GM19035 (cell line): ENCODE data around the gene VTI1A.

Experiments used
- ATAC-seq: cut with Tn5 transposase; IDR thresholded peaks from one replicate; pipeline ENCODE4 v1.9.1; 2021; ENCODE audit not compliant: unreplicated experiment

The VTI1A gene

DNA sequence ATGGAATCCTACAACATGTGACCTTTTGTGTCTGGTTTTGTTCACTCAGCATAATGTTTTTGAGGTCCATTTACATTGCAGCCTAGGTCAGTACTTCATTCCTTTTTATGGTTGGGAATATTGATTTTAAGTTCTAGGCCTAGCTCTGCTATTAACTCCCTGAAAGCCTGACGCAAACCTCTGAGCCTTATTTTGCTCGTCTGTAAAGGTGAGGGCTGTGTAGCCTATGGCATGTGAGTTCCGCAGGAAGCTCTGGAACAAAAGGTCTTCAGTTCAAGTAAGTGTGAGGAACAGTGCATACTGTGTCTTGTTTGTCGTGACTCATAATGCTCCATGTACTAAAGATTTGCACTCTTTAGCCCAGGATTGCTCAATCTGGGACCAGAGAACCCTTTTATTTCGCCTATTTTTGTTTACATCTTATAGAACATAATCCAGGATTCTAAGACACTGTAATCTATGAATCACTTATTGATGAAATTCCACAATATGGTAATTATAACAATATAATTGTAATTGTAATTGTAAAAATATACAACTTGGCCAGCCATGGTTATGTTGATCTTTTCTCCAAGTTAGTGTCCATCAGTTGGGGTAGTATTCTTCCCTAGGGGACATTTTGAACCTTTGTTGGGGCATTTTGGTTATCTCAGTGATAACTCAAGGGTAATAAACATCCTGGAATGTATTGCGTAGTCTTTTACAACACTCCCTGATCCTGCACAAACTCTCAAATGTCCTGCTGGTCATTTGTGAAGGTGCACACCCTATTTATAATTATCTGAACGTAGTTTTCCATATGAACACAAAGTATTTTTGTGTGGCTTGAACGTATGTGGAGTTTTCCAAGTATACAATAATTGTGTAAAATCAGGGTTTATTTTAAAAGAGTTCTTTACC lies 184.7 kb downstream of the VTI1A start:
- ATAC-seq, result no peak

DNA sequence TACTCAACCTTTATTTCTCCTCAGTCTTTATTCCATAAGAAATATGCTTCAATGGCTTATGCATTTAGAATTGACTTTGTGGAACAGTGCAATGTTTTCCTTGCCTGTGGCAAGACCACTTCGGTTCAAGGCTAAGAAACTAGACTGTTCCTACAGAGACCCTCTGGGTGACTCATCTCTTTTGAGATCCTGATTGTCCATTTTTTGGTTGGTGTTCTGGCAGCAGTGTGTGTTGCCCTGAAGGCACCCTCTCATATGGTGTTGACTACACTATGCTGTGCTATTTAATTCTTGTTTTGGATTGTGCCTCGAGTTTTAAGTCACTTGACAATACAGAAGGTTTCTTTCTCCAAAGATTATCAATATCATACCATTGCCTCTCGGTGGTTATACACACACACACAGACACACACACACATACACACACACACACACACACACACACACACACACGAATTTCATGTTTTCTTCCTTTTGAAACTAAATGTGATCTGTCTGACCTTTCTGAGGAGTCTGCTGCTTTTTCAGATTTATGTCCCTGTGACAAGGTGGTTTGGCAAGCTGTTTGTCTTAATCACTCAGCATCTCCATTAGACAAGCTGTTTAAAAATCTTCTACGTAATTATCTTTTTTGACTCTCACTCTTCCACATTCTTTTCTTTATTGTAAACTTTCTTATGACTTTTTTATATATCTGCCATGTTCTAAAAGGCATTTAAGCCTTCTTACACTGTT lies 187.2 kb downstream of the VTI1A start:
- no peak for ATAC-seq

DNA sequence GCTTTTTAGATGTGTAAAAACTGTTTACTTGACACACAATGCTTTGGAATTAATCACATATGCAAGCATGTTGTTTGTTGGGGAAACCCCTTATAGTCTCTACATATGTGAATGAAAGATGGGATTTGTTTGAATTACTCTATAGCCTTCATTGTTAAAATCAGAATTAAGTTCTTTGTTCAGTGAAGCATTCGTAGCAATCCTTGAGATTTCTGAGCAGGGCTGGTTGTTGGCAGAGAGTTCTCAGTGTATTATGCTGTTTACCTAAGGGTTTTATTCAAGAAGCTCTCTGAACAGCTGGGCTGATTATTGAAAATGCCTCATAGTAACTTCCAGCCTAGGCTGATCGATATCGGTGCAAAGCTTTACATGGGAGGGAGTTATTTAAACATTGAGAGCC lies 190.9 kb downstream of the VTI1A start:
- ATAC-seq, result no peak

DNA sequence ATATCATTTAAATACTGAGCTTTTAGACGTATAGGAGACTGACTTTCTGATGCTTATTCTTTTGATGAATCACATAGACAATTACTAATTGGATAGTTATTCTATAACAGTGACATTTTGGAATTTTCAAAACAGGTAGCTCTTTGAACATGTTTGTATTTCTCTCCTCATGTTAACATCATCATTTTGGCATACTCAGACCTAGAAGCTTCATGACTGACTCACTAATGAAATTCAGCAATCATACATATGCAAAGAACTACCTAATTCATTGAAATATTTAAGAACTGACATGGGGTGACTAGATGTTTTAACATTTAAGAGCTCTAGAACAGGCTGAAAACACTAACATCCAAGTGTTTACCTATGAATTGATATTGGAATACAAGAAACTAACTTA lies 192.3 kb downstream of the VTI1A start:
- no peak for ATAC-seq

DNA sequence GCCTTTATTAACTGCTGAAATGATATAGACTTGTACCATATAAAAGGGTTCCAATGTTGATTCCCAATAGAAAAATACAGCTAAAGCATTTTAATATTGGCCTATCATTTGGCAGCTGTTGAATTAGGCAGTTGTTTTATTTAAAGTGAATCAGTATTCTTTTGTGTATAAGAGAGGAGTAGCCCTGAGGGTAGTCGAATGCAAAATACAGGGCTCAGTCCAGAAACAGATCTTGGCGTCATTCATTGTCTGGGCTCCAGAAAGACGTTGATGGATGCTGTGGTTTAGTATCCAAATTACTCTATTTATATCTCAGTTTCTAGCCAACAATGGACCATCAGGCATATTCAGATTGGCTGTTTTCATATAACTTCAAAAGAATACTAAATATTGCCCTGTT lies 193.6 kb downstream of the VTI1A start:
- ATAC-seq, result no peak

DNA sequence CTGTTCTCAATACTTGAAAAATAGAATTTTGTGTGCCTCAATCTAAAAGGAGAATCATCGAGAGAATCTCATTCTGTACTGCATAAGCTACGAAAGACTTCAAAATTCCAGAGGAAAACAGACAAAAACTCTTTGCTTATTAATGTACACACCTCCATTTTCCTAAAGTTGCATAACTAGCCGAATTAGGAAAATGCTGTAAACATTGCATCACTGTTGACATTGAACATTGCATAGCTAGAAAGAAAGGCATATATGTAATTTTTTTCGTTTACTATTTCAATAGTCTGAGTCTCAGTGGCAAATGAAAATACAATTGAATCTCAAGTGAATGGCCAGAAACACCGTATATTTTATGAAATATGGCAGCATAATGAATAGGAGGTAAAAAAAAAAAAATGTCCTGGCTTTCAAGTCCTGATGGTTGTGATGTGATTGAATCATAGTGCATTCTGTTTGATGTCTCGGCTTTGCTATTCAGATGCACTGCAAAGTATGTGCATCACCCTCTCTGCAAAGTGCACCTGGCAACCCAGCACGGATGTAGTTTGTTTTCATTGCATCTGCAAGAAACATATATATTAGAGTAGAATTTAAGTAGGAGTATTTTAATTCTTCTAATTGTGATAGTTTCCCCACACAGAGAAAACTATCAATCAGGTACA lies 196.7 kb downstream of the VTI1A start:
- no peak for ATAC-seq

DNA sequence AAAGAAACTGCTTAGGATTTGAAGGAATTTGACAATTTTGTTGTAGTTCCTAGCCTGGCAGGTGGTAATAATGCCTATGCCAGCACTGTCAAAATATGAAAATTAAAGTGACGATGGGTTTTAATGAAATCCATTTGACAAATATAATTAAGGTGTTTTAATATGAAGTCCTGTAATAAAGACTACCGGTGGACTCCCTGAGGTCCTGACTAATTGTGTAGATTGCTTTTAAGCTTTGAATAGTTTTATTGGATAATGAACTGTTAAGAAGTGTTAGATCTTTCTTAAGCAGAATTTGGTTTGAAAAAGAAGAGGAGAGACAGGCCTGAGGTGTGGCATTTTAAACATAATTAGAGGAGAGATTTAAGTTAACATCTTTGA lies 197.2 kb downstream of the VTI1A start:
- ATAC-seq, result no peak

DNA sequence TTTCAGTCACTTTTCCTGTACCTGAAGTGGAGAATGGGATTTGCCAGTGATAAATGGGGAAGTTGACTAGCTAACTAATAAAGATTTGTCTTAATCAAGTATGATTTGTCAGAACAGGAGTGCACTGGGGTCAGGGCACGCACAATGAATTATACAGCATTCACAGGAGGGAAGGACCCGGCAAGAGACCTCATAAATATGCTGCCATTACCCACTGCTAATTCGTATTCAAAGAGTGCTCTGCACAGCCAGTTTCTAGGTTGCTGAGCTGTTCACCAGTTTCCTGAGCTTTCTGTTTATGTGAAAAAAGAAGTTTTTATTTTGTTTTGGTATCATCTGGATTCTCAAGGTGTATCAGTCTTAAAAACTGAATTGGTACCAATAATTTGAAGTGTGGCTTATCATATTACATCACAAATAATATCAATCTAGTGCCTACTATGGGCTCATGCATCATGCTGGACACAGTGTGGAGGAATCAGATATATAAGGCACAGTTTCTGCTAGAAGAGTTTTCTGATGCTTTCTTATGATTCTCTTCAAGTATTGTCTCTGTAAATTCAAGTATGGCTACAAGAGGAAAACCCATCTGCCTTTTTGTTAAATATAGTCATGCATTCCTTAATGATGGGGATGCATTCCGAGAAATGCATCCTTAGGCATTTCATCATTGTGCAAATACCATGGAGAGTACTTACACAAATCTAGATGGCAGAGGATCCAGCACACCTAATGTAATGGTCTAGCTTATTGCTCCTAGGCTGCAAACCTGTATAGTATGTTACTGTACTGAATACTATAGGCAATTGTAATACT lies 202.2 kb downstream of the VTI1A start:
- ATAC-seq, result no peak

DNA sequence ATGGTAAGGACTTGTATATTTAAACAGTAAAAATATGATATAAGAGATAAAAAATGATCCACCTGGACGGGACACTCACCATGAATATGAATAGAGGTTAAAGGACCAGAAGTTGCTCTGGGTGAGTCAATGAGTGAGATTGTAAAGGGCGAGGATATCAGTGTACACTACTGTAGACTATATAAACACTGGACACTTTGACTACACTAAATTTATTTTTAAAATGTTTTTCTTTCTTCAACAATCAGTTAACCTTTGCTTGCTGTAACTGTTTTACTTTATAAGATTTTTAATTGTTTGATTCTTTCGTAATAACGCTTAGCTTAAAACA lies 202.8 kb downstream of the VTI1A start:
- ATAC-seq, result no peak

DNA sequence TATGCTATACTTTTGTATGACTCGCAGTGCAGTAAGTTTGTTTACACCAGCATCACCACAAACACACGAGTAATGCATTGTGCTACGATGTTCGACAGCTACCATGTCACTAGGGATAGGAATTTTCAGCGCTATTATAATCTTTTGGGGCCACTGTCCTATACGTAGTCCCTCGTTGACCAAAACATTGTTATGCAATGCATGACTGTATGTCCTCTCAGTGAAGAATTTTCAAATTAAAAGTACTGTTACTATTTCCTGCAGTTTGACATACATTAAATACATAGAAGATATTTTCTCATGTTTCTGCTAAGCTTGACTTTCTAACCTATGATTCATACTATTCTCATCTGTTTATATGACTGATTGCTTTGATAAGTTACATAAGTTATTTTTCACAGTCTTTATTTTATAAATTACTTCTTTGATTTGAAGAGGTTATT lies 203.6 kb downstream of the VTI1A start:
- no peak for ATAC-seq

DNA sequence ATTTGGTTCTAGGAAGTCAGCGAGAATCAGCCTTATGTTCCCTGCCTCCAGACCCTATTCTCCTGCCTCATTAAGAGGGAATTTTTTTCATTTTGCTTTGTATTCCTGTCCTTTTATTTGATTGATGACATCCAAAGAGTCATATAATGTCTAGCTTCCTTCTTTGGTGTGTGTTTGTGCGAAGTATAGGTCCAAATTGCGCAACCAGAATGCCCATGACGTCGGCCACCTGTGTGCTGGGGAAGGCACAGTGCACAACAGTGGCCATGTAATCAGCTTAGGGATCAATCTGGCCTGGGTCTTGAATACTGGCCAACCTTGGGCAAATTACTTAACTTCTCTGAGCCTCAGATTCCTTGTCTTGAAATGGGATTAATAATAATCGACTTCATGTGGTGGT lies 206.2 kb downstream of the VTI1A start:
- no peak for ATAC-seq

DNA sequence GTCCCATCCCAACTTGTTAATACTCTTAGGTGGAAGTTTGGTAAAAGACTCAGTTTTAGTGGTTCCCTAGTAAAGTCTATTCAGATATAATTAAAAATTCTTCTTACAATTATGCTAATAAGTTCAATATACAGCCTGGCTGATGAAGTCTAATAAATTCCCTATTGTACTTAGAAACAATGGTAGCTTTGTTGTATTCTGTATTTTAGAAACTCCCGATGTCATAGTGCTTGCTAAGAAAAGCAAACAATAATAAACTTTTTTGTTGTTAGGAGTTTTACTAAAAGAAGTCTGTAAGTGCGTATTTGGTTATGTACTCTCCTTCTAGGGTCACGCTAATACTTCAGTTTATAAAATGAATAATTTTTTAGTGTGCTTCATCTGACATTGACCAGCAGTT lies 206.8 kb downstream of the VTI1A start:
- no peak for ATAC-seq

DNA sequence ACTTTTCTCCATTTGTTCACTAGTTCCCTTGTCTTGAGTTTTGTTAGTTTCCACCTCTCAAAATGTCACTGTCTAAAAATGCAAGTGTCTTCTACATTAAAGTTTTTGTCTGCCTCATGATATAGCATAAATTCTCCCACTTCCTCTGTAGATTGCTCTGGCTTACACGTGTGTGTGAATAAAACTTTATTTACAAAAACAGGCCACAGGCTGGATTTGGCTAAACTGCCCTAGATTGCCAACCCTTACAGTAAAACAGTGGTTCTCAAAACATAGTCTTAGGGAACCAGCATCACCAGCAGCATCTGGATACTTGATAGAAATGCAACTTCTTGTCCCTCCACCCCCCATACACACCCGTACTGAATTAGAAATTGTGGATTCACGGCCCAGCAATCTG lies 207.8 kb downstream of the VTI1A start:
- ATAC-seq, result no peak

DNA sequence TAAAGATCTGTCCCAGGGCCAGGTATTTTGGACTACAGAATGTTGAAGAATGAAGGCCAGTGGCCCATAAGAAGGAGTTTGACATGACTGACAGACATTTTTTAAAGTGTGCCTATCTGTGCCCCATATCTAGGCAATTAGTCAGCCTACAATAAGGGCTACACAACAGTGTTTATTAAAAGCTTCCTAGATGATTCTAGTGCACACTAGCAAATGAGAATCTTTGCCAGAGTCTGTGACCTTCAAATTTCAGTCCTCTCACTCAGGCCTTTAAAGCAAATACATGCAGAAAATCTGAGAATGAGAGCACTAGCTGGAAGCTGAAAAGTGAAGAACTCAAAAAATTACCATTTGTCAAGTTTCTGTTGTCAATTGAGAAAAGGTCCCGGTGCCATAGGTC lies 208.7 kb downstream of the VTI1A start:
- no peak for ATAC-seq

DNA sequence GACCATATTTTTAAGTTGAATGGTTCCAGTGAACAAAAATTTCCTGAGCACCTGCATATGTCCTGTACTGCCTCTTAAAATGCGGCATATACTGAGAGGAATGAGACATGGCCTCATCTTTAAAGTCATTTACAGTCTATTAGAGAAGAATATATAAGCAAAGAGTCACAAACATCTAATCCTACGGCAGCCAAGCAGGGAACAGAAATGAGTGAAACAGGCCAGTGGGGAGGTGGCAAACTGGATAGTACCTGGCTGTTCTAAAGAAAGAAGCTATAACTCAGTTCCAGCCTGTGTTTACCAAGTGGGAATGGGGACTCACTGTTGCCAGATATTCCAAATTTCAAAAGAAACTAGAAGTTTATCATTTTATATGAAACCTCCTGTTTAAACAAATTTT lies 211.4 kb downstream of the VTI1A start:
- ATAC-seq, result no peak

DNA sequence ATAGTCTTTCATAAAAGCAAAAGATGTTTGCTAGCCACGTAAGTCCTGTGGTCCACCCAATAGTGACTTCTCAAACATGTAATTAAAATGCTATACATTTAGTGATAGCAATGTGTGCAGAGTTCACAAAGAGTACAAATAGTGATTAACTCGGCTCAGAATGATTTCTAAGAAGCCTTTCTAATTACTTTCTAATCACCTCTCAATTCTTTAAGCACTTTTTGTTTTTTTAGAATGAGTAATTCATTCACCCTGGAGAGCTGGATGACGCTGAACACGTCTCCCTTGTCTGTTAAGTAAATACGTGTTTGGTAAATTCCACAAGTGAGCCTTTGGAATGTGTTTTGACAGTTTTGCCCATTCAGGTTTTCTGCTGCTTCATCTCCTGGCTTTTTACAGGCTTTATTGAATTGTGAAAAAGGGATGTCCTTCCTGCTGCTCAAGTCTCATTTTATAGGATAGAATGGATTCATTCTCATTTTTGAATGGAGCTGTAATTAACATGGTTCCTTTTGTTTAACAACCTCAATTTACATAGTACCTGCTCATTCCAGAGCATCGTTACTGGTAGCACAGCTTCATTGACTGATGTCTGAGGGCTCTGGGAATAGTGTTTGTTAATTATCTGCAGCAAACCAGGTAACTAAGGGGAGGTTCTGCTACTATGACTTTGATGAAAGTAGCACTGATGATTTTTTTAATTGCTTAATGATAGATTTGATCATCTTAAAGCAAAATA lies 212.1 kb downstream of the VTI1A start:
- ATAC-seq, result no peak

DNA sequence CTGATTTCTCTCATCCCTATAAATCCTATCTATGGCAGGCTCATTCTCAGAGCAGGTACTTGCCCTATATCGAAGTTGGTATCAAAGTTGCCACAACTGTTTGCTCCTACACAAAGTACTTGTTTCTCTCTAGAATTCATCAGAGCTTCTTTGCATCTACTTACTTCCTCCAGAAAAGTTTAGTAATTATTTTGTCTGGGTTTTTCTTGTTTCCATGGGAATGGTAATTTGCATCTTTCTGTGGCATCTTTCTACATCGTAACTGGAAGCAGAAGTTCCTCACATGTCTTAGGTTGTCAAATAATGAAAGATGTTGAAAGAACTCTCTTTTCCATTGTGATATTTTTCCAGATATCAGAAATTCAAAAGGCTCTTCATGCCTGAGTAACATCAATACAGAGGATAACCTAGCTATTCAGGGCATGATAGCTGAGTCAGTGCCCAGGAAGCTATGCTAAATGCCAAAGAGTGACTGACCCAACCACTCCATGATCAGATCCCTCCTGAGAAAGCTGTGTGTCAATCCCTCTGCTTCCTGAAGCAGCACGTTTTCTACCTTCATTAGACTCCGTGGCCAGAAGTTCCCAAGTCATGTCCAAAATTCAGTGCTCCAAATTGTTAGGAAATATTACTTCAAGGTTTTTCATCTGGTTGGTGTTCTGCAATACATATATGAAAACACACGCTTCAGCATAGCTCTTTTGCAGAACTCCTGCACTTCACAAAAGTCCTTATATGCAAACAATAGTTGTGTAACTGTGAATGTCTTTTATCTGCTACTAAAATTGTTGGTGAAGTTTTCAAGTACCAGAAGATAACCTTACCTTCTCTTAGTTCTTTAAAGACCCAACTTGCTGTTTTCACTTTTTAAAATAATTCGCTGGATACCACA lies 216.5 kb downstream of the VTI1A start:
- no peak for ATAC-seq

DNA sequence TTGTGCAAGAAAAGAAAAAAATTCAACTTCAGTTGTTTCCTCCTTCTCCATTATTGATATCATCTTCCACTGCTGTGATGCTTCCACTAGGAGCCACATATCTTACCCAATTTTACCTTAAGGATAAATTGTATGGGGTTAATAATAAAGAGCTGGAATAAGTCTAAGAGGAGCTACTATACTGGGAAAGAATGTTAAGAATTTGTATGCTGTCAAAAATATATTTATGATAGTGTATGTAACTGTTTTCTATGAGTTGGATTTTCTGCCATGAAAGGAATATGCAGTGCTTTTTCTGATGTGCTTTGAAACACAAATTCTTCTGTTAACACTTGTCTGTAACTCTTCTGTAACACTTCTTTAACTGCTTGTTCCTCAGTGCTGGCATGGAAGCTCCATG lies 219.1 kb downstream of the VTI1A start:
- no peak for ATAC-seq

DNA sequence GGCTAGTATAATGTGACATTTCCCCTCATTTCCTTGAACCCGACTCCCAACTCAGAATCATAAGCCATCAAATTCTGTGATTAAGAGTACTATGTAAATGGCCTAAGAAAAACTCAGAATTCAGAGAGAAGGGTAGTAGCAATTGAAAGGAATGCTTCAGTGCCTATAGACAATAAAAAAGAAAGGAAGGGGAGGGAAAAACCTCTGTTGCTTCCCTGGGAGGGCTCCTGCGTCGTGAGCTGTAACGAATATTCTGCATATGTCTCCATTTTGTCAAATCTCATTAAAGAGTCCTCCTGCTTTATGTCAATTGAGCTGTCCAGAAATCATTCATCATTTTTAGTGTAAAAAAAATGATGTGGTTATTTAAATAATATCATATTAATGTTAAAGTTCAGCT lies 223.0 kb downstream of the VTI1A start:
- no peak for ATAC-seq

DNA sequence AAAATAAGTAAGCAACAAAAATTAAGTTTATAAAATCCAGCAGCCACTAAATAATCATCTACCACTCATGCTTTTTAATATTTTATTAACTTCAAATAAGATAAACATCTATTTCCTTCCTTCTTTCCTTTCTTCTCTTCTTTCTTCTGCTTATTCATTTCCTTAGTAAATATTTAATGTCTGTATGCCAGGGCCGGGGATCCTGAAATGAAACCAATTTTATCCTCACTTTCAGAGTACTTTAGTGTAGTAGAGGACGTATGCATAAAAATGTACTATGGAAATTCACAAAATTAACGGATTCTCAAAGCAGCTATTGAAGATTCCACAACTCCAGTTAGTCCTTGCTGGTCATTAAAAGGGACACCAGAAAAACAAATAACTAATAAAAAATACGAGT lies 224.7 kb downstream of the VTI1A start:
- no peak for ATAC-seq
